ENCODE results near the gene FMR1. TPM values are rescaled to one million over a fixed set of nuclear protein-coding genes. Genes with fewer than 3 reads are reported as not detected.

Gene FMR1
- polyA plus RNA-seq, 4 donors: 66.5 to 93.0 (median 83.5) TPM

Other genes starting within 250 kb of the FMR1 start
- gene FMR1NB, start 69.4 kb downstream of the FMR1 start, polyA plus RNA-seq (ENCODE audit: insufficient read length in 4 of 4): under 1 TPM in 2 of 4 donors, not detected in 2; 0.23 to 0.37 TPM